Activated CD4-positive, alpha-beta T cell treated with anti-CD3 and anti-CD28 coated beads, Interleukin-2, amount 50 U/mL, for 48 hours (primary cell): ENCODE results near the gene PLEKHH2.

Experiments
- DNase-seq, 2 experiments: peaks; one replicate each; pipeline ENCODE4 v3.0.0-alpha.2; 2020

The PLEKHH2 gene

DNA sequence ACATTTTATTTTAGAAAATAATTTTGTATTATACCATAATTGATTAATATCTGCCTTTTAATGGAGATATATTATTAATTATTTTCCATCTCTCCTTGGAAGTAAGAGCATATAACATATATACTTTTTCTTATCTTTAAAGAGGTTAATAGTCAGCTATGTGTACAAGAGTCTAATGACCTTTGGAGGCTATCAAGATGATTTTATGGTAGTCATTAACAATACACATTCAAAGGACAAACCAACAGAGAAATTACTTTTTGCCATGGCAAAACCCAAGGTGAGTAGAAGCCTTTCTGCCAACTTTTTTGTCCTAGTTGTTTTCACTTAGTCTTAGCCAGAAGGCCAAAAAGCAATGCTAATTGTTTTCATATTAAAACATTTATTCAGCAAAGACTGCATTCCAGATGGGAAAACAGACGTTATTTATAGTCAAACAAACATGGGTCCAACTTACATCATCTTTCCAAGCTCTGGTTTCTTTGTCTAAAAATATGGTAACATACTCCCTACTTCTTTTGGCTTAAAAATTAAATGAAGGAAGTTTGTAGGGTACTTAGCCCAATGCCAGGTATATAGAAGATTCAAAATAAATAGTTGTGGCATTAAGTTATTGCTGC is 127.1 kb downstream of the PLEKHH2 start:
- no peak for DNase-seq

DNA sequence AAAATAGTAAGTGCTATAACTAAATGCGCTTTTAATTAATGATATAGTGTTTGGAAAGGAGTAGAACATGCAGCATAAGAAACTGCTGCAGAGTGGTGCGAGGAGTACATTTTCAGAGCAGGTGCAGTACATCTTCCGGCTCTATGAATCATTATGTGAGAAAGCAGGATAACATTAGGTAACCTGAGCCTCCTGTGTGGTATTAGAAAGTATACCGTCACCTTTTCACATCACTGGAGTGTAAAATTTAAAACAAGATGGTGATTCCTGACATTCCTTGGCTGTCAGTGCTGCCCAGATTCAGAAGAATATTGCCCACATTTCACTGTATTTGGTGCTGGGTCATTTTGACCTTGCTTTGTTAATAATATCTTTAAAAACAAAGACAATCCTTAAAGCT is 128.9 kb downstream of the PLEKHH2 start:
- DNase-seq = no peak

DNA sequence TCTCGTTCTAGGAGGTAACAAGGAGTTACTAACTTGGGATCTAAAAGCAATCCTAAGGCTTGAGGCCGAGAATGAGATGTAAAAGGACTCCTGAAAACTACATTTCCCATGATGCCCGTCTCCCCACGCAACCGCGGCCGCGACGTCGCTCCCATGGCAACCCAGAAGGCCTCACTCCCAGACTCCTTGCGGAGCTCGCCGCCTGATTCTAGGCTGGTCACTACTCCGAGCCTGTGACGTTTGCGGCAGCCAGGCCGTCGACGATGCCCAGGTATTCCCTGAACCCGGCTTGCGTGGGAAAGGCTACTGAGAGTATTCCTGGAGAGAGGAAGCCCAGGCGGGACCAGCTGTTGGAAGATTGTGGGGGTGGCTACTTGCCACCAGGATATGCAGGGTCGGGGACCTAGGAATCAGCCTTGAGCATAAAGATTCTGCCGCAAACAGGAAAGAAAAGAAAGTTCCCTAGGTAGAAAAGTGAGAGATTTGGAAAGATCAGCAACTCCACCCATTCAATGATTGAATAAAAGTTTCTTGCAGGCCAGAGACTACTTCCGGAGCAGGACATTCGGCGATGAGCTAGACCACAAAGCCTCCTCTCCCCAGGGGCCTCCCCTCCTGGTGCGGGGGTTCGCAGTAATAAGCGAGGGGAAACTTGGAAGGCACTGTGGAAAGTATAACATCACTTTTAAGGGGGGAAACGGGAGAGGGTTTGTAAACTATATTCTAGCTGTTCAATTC is 137.0 kb downstream of the PLEKHH2 start, which contains the start of gene DYNC2LI1:
DYNC2LI1 (plus strand) TSS at position 164 of the 738 bp plus-strand sequence; CDS start at position 264, 100 bp downstream.
- peak; percentile 86 to 89 for DNase-seq

DNA sequence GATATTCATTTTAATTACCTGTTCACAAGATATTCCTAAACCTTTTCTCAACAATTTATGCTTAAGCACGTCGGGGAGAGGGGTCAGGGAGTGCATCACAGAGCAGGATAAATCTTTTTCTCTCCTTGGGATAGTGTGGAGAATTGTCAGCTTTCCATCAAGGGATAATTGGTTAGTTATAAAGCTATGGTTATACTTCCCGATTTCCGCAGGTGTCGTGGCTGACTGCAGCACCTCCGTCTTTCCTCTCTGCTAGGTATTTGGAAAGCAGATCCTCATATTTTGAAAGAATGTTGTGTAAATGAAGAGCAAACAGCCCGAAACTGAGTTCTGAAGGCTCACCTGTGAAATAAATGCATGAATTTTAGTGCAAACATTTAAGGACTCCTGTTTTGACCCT is 137.6 kb downstream of the PLEKHH2 start:
- no peak for DNase-seq

DNA sequence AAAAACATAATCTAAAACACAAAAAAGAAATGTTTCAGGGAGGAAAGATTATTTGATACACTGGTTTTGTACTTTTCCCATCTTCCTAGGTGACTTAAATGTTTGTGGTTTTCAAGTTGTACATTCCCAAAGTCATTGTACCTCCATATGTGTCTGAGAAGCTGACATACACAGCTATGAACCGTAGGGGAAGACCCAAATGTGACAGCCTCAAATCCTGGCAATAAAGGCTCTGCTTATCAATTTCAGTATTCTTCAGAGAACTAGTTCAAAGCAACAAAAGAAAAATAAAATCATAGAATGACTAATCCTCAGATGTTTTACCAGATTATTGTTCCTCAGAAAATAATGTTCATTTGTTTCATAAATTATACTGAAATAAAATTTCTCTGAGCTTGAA is 139.3 kb downstream of the PLEKHH2 start:
- no peak for DNase-seq

DNA sequence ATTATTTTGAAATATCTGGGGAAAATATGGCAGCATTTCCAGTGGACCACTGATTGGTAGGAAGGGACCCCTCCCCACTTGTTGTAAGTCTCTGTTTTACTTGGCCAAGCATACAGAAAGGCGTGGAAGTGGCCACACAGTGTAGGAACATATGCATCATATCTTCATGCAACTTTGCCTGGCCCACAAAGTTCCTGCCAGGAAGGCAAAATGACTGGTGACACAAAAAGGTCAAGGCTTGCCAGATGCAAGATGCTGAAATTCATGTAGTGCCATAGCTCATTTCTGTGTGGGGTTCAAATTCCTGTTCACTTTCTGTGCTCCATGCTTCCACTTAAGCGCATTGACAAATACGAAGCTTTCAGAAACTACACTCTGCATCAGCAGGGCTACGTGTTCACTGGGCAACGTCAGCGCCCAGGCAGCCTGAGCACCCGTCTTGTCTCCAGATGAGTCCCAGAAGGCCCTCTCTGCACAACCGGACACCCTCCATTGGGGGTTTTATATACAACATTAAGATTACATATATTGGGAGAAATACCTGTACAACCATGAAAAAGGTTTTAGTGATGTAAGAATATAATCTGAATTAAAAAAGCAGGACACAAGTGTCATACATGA is 140.4 kb downstream of the PLEKHH2 start:
- peak in 1 of 2 experiments; percentile 48 for DNase-seq

DNA sequence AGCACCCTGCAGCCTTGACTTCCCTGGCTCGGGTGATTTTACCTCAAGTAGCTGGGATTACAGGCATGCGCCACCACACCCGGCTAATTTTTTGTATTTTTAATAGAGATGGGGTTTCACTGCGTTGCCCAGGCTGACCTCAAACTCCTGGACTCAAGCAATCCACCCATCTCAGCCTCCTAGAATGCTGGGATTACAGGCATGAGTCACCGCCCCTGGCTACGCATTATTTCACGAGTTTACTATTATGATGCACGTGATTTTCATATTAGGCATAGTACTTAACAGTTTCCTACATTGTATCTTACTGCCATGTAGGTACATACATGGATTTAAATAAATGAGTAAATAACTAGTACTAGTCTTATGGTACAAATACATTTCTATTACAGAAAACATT is 141.2 kb downstream of the PLEKHH2 start:
- no peak for DNase-seq

DNA sequence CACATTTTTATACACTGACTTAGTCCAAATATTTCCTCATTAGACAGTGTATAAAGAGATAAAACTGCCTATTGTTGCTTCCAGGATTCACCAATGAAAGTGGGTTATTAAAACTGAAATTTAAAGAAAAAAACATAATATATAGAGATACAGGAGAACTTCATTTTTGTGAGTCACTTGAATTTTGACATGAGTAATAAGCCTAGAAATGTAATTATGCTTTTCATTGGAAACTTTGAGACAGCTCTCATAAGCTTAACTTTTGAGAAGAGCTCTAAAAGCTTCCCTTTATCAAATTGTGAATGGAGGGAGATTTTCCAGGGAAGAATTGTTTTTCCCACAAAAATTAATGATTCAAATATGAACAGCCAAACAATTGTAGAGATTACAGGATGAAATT is 150.8 kb downstream of the PLEKHH2 start:
- DNase-seq = no peak

DNA sequence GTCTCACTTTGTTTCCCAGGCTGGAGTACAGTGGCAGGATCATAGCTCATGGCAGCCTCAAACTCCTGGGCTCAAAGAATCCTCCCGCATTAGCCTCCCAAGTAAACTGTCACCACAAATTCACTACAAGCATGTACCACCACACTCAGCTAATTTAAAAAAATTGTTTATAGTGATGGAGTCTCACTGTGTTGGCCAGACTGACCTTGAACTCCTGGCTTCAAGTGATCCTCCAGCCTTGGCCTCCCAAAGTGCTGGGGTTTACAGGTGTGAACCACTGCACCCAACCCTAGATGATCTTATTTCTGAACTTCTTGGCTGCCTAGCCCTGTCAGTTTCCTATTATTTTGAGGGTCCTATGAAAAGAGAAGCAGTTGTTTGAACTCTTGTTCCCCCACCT is 151.6 kb downstream of the PLEKHH2 start:
- no peak for DNase-seq

DNA sequence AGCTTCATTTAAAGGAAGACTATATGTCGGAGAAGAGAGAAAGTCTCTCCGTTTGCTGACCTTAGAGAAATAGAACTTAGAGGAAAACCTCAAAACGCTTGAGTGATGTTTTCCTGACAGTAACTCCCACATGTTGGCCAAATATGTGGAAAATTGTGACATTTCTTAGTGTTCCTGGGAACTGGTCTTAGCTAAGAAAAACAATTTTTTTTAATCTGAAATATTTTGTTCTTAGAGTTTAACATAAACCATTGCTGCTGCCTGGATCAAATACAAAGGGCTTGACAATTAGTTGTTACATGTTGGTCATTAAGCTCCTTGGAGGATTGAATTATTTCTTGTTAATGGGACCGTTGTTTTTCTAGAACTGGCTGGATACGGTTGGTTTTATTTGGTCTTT is 153.1 kb downstream of the PLEKHH2 start:
- no peak for DNase-seq

DNA sequence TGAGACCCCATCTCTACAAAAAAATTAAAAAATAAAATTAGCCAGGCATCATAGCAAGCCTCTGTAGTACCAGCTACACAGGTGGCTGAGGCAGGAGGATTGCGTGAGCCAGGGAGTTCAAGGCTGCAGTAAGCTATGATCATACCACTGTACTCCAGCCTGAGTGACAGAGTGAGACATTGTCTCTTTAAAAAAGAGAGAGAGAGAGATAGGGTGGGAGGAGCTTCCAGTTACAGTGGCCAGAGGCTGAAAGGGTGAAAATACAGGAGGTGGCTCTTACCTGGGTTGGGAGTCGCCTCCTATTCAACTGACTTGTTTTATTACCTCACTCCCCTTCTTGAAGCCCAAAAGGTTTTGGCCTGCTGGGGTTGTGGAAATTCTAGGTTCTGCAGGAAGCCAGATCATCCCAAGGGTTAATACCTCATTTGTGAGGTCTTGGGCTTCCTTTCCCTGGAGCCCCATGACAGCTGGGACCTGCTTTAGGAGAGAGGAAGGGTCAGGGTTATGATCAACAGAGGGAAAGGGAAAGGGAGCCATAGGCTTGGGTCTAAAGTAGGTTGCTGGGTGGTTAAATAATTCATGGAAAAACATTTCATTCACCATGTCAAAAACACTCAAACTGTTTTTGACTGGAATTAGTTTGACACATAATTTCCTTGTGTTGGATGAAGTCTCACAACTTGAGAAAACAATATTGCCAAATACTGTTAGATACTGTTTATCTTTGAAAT is 154.1 kb downstream of the PLEKHH2 start:
- no peak for DNase-seq

DNA sequence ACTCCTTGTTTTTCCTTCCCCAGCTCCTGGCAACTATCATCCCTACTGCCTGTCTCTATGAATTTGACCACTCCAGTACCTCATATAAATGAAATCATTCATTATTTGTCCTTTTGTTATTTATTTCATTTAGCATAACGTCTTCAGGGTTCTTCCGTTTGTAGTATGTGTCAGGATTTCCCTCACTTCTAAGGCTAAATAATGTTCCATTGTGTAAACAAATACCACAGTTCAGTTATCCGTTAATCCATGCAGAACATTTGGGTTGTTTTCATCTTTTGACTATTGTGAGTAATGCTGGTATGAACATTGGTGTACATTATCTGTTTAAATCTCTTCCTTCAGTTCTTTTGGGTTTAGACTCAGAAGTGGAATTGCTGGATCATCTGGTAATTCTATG is 155.6 kb downstream of the PLEKHH2 start:
- DNase-seq = no peak

DNA sequence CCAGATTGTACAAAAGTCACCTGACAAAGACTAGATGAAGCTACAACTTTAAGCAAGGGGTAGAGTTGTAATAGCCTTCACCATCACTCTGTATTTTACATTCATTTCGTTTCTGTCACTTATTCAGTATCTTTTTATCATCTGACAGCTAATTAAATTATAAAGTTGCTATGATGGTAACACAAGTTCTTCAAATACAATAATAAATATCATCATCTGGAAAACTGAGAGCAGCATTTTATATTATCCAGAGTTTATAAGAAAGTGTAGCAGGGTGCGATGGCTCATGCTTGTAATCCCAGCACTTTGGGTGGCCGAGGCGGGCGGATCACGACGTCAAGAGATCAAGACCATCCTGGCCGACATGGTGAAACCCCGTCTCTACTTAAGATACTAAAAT is 157.9 kb downstream of the PLEKHH2 start:
- DNase-seq = no peak

DNA sequence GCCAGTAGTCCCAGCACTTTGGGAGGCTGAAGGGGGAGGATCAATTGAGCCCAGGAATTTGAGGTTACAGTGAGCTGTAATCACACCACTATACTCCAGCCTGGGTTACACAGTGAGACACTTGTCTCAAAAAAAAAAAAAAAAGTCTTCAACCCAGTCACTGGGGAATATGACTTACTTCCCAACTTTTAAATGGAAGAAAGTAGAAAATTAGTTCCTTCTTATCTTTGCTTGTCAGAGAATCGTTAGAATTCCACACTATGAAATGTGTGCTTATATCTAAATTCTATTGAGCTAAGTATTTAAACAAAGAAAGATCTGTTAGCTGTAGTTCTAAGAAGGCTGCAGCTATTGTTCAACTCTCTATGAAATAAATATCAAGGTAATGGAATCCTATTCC is 159.1 kb downstream of the PLEKHH2 start:
- DNase-seq = no peak

DNA sequence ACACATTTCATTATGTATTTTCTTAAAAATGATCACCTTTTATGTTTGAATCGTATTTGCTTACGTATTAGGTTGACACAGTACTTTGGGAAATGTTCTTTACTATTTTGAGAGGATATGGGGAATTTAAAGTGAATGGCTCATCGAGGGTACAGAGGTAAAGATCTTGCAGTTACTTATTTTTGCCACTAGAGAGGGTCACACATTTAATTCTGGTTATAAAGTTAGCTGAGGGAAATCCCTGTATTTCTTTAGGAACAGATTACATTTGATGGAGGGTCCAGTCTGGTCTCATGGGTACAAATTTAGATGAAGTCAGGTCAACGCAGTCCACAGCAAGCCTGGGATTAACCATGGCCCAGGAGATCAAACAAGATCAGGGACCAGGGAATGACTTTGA is 161.2 kb downstream of the PLEKHH2 start:
- no peak for DNase-seq

DNA sequence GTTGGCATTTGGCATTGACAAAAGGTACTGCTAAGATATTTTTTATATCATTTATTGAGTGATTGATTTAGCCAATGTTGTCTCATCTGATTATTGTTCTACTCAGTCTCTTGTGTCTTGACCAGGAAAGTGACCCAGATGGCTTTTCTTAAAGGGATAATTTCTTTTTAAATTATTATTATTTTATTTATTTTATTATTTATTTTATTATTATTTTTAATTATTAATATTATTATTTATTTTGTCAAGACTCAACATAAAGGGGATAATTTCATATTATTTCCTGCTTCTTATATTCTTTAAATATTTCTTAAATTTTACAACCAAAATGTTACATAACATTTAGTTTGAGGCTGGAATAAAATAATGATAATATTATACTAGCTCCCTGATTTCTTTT is 163.8 kb downstream of the PLEKHH2 start:
- no peak for DNase-seq

DNA sequence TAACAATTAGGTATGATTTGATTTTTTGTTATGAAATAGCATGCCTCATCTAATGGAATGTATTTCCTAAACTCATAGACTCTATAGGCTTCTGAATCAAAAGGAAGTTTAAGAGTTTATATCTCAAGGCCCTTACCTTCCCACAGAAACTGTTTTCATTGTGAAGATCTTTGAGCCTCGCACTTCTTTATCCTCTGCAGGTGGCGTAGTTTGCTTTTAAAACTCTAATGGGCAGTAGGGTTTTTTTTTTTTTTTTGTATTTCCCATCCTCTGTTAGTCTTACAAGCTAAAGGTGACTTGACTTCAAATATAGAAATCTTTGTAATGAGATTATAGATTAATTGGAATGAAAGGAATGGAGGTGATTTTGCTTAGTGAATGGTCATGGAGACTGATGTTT is 165.1 kb downstream of the PLEKHH2 start:
- no peak for DNase-seq

DNA sequence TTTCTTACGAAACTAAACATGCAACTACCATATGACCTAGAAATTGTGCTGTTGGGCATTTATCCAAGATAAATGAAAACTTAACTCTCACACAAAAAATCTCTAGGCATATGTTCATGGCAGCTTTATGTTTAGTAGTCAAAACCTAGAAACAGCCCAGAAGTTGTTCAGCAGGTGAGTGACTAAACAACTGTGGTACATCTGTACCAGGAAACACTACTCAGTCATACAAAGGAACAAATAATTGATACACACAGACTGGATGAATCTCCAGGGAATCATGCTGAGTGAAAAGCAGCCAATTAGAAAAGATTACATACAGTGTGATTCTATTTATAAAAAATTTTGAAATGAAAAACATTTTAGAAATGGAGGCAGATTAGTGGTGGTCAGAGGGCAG is 166.1 kb downstream of the PLEKHH2 start:
- DNase-seq = no peak

DNA sequence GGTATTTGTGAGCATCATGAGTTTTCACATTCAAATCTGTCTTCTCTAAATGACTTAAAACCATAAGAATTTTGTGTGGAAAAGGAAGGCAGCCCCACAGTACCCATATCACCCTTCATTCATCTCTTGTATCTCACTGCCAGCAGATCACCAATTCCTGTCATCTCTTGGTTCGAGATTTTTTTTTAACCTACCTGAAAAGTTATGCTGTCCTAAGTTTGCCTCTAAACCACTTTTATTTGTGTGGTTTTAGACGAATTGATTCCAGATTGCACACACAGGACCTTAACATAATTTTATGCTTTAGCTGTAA is 169.6 kb downstream of the PLEKHH2 start:
- no peak for DNase-seq

DNA sequence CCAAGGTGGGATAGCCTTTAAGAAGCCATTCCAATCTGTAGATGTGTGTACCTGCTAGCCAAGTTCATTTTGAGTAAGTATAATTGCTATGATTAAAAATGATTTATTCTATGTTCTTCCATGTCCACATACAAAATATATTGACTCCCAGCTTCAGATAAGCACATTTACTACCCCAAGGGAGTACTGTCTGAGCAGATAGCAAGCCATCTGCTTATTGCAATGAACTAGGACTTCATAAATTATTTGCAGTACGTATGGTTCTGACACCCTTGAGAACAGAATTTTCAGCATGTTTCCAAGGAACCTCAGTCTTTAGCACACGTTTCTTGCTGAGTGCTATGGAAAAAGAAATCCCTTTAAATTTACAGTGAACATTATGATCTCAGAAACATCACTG is 173.4 kb downstream of the PLEKHH2 start:
- no peak for DNase-seq

DNA sequence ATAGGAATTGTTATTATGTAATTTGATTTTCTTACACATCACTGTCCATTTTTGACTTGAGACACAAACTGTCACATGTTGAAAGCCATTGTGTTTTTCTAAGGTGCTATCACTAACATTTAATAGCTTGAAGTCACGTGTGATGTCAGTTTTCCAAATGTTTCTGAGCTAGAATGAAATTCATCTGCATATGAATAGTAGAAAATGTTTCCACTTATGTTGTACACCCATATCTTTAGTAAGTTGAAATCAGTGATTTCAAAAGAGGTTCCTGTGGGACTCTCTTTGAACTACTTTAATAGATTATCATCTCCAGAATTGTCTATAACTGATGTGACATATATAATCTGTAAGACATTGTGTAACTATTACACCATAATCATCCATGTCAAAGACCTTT is 173.8 kb downstream of the PLEKHH2 start:
- no peak for DNase-seq

DNA sequence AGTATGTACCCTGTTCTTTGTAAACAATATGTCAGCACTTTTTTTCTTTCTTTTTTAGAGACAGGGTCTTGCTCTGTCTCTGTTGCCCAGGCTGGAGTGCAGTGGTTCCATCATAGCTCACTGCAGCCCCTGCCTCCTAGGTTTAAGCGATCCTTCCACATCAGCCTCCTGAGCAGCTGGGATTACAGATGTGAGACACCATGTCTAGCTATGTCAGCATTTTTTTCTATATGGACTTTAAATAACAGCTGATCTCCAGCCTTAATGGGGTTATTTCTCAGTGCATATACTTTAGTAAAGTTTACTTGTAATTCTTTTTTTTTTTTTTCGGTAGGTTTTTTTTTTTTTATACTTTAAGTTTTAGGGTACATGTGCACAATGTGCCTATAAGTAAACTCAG is 174.9 kb downstream of the PLEKHH2 start:
- DNase-seq = no peak

DNA sequence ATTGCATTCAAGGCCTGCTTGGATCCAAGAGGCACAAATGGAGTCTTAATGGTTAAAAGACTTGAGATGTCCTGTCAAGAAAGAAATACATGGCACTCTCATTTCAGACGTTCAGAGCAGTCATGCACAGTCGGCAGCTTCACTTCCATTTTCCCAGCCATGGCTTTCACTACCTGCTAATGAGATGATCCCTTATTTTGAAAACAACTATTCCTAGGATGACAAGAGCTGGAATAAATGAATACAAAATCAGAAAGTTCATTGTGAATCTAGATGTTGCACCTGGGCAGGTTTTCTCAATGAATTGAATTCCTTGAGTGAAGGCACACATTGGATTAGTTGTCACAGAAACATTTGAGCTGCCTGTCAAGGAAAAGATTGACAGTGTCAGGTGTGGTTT is 175.9 kb downstream of the PLEKHH2 start:
- no peak for DNase-seq

DNA sequence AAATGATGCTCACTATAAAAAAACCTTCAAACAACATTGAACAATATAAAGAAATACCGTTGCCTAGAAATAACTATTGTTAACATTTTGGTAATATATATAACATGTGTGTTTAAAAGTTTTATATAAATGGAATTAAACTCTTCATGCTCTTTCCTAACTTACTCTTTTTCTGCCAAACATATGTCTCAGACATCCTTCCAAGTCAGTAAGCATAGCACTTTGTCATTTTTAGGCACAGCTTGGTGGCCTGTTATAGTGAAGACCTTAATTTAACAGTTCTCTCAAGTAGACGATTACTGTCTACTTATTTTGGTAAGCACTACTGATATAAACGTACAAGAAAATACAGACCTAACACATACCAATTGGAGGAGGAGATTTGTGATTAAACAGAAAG is 177.7 kb downstream of the PLEKHH2 start:
- no peak for DNase-seq
